H1 (cell line): ENCODE data around the gene GJC2.

Experiments
- CBX8 ChIP-seq: fragments of 300-800, 300-1000 bp; sonication (generic); IDR thresholded peaks from 2 replicates; pipeline ENCODE4 v1.7.1; 2016; ENCODE audit warnings: low read depth, low read length, borderline replicate concordance
- CEBPB ChIP-seq: IDR thresholded peaks from 2 replicates; pipeline ENCODE4 v1.6.1; 2012; ENCODE audit warnings: low read depth, low read length
- EP300 ChIP-seq, 2 experiments: IDR thresholded peaks; 1 replicate in 1 of 2; 2 replicates in 1 of 2; pipeline ENCODE4 v1.6.1; 2011 to 2012; ENCODE audit warnings: low read depth in 2 of 2, low read length in 2 of 2, mild to moderate bottlenecking in 2 of 2, borderline replicate concordance in 1 of 2, inconsistent platforms in 1 of 2, moderate library complexity in 1 of 2
- GTF2F1 ChIP-seq: IDR thresholded peaks from 2 replicates; pipeline ENCODE4 v1.6.1; 2012; ENCODE audit warnings: low read depth, low read length, improper control_type of control experiment, borderline replicate concordance
- JUND ChIP-seq: IDR thresholded peaks from 2 replicates; pipeline ENCODE4 v1.6.1; 2011; ENCODE audit warnings: mild to moderate bottlenecking, improper control_type of control experiment, low read length
- POLR2A ChIP-seq, 2 experiments: IDR thresholded peaks; 1 replicate in 1 of 2; 2 replicates in 1 of 2; pipeline ENCODE4 v1.6.1; 2011; ENCODE audit warnings: low read depth in 2 of 2, low read length in 2 of 2, mild to moderate bottlenecking in 2 of 2; ENCODE audit errors: control extremely low read depth in 1 of 2
- POU5F1 ChIP-seq: IDR thresholded peaks from 2 replicates; pipeline ENCODE4 v1.6.1; 2011; ENCODE audit warnings: low read depth, mild to moderate bottlenecking, low read length, moderate library complexity
- SIX5 ChIP-seq: IDR thresholded peaks from 2 replicates; pipeline ENCODE4 v1.6.1; 2011; ENCODE audit warnings: mild to moderate bottlenecking, low read depth, low read length
- ZNF274 ChIP-seq: IDR thresholded peaks from 2 replicates; pipeline ENCODE4 v1.7.0; 2012; ENCODE audit warnings: low read length, borderline replicate concordance; ENCODE audit errors: extremely low read depth
- TF ChIP-seq, protein P1 (sequence below), 3 experiments: IDR thresholded peaks; 1 replicate in 2 of 3; 2 replicates in 1 of 3; pipeline versions ENCODE4 v1.5.1 to v1.6.1; 2011; ENCODE audit warnings: low read length in 3 of 3, mild to moderate bottlenecking in 3 of 3, inconsistent platforms in 2 of 3, low read depth in 1 of 3, moderate library complexity in 1 of 3; ENCODE audit not compliant: insufficient read depth in 1 of 3; ENCODE audit errors: control extremely low read depth in 1 of 3

DNA sequence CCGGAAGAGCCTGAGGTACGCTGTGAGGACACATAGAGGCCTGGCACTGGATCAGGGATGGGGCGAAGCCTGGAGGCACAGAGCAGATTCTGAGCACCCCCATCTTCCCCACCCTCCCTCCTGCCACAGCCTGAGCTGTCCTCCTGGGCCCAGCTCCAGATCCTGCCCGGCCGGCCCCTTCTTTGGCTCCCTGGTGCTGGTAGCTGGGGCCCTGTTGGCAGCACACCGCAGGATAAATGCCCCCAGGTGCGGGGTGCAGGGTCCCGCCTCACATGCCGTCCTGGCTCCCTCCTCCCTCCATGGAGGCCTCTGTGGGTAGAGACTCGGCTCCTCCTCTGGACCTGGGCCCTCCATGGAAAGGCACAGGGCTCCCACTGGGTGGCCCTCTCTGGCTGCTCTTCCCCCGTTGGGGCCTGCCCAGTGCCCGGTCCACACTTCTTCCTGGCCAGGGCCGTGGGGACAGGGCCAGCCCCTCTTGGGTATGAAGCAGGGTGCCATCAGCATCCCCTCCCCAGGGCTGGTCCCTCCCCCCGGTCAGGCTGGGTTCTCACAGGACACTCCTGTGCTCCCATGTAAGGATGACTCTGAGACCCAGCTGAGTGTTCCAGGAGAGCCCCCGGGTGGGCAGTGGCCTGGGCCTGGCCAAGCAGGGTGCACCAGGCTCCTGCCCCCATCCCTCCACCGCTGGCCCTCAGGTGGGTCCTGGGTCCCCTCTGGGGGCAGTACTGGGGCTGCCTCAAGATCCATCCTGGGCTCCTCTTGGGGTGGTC lies 57.0 kb downstream of the GJC2 start:
- TF ChIP-seq JUND (no peak), CBX8 (no peak), EP300 (IDR thresholded peaks at IDR 0.05; ENCODE audit: borderline replicate concordance in 1 of 2, low read depth in 2 of 2, low read length in 2 of 2) (no peak), ZNF274 (no peak), POU5F1 (no peak), SIX5 (no peak), GTF2F1 (no peak), POLR2A (IDR thresholded peaks at IDR 0.05; ENCODE audit: control extremely low read depth in 1 of 2, low read depth in 2 of 2, low read length in 2 of 2) (no peak), CEBPB (no peak)
- TF ChIP-seq, protein P1, sequence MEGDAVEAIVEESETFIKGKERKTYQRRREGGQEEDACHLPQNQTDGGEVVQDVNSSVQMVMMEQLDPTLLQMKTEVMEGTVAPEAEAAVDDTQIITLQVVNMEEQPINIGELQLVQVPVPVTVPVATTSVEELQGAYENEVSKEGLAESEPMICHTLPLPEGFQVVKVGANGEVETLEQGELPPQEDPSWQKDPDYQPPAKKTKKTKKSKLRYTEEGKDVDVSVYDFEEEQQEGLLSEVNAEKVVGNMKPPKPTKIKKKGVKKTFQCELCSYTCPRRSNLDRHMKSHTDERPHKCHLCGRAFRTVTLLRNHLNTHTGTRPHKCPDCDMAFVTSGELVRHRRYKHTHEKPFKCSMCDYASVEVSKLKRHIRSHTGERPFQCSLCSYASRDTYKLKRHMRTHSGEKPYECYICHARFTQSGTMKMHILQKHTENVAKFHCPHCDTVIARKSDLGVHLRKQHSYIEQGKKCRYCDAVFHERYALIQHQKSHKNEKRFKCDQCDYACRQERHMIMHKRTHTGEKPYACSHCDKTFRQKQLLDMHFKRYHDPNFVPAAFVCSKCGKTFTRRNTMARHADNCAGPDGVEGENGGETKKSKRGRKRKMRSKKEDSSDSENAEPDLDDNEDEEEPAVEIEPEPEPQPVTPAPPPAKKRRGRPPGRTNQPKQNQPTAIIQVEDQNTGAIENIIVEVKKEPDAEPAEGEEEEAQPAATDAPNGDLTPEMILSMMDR (IDR thresholded peaks at IDR 0.05; ENCODE audit: control extremely low read depth in 1 of 3, insufficient read depth in 1 of 3, low read depth in 1 of 3, low read length in 3 of 3): no peak
